HCT116 (cell line): ENCODE results near the gene PSME2.

Source experiments
- CTCF ChIP-seq, 3 experiments: fragments of 200-600 bp in 1 of 3; sonication (generic) in 1 of 3; IDR thresholded peaks in 2 of 3; conservative IDR thresholded peaks in 1 of 3; 2 replicates each; pipeline ENCODE4 v1.5.1; 2012 to 2017; ENCODE audit warnings: low read depth in 2 of 3, low read length in 2 of 3, antibody characterized with exemption in 1 of 3, borderline replicate concordance in 1 of 3, control low read depth in 1 of 3, mild to moderate bottlenecking in 1 of 3, mixed read lengths in 1 of 3, mixed run types in 1 of 3, moderate library complexity in 1 of 3; ENCODE audit not compliant: insufficient read depth in 1 of 3
- POLR2A ChIP-seq: IDR thresholded peaks from 2 replicates; pipeline ENCODE4 v1.7.0; 2011; ENCODE audit warnings: borderline replicate concordance; ENCODE audit not compliant: insufficient read depth, insufficient read length; ENCODE audit errors: extremely low read depth
- POLR2AphosphoS5 ChIP-seq: IDR thresholded peaks from 2 replicates; pipeline ENCODE4 v1.6.1; 2011; ENCODE audit warnings: mild to moderate bottlenecking, low read depth, low read length, moderate library complexity

DNA sequence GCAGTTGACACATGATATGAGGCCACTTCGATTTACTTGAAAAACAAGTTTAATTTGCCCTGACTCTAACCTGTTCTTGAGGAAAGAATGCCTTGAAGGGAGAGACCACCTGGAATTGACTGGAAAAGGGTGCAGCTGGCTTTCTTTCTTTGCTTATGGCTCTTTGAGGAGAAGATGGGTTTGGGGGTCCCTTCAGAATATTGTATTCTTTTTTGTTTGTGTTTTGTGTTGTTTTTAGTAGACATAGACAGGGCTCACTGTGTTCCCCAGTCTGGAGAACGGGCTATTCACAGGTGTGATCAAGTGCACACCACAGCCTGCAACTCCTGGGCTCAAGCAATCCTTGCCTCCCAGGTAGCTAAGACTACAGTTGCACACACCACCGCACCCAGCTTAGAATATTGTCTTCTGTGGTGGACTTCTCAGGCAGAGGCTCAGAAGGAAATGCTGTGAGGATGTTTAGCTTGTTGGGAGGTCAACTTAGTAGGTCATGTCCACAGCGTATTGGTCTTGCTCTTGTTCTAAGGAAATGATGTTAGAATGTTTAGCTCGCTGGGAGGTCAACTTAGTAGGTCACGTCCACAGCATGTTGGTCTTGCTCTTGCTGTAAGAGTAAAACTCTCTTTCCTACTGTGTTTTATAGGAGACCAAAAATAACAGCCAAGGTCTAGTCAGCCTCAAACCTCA is 30.1 kb downstream of the PSME2 start:
- no peak for TF ChIP-seq POLR2AphosphoS5
- TF ChIP-seq CTCF (IDR thresholded peaks at IDR 0.05 in 2 of 3, conservative IDR thresholded peaks at IDR 0.05 in 1 of 3; ENCODE audit: borderline replicate concordance in 1 of 3, insufficient read depth in 1 of 3, low read depth in 2 of 3, low read length in 2 of 3), result no peak
- TF ChIP-seq POLR2A, result no peak
